Lung (tissue), 12 donors: ENCODE measurements around the gene ADCY5. TPM values are rescaled to one million over a fixed set of nuclear protein-coding genes. Genes with fewer than 3 reads are reported as not detected.

ENCODE experiments used
- ATAC-seq: fragments of 200-7000 bp; cut with Tn5 transposase; one replicate; pipeline ENCODE4 v1.9.1; 2020; ENCODE audit warnings: moderate number of reproducible peaks; ENCODE audit not compliant: insufficient read depth, low FRiP score
- DNase-seq, 3 donors: peaks; one replicate each; pipeline ENCODE4 v3.0.0-alpha.2; 2013 to 2017
- H3K27ac ChIP-seq, 2 donors: one replicate each; pipeline ENCODE4 v1.5.1; 2013; ENCODE audit warnings: mild to moderate bottlenecking in 2 of 2, moderate library complexity in 2 of 2, control low read depth in 1 of 2, inconsistent platforms in 1 of 2, low read depth in 1 of 2, low read length in 1 of 2
- H3K27me3 ChIP-seq, 3 donors: one replicate each; pipeline ENCODE4 v1.5.1; 2013; ENCODE audit warnings: low read length in 2 of 3; ENCODE audit not compliant: control insufficient read depth in 3 of 3, insufficient read depth in 3 of 3
- H3K36me3 ChIP-seq, 4 donors: one replicate each; pipeline ENCODE4 v1.5.1; 2013; ENCODE audit warnings: low read length in 4 of 4, mild to moderate bottlenecking in 1 of 4, moderate library complexity in 1 of 4; ENCODE audit not compliant: control insufficient read depth in 4 of 4, insufficient read depth in 4 of 4
- H3K4me1 ChIP-seq, 5 donors: one replicate each; pipeline ENCODE4 v1.5.1; 2013; ENCODE audit warnings: low read length in 5 of 5, mild to moderate bottlenecking in 2 of 5, moderate library complexity in 1 of 5; ENCODE audit not compliant: control insufficient read depth in 5 of 5, insufficient read depth in 5 of 5
- H3K4me3 ChIP-seq: one replicate; pipeline ENCODE4 v1.5.1; 2013; ENCODE audit warnings: mild to moderate bottlenecking, control low read depth, moderate library complexity
- H3K9ac ChIP-seq, 2 donors: one replicate each; pipeline ENCODE4 v1.5.1; 2013; ENCODE audit warnings: low read length in 2 of 2, control low read depth in 1 of 2; ENCODE audit not compliant: insufficient read depth in 1 of 2
- H3K9me3 ChIP-seq, 4 donors: one replicate each; pipeline ENCODE4 v1.5.1; 2013; ENCODE audit warnings: low read length in 3 of 4, mild to moderate bottlenecking in 1 of 4, moderate library complexity in 1 of 4; ENCODE audit not compliant: control insufficient read depth in 4 of 4, insufficient read depth in 3 of 4
- whole genome bisulfite sequencing, 2 donors: extraction: QIAGEN DNeasy Blood & Tissue Kit; methylation state at CpG; one replicate each; pipeline ENCODE4 v1.1.7; 2013; 5-methylcytosine and 5-hydroxymethylcytosine counted together
- polyA plus RNA-seq, 2 donors: library from polyadenylated mRNA; stranded (reverse); fragments of 200-250 nt; gene quantifications; one replicate each; pipeline ENCODE4 v1.2.1, GENCODE V29; 2013
- total RNA-seq, 2 donors: library from RNA; depleted of rRNA in 1 of 2; stranded (reverse); fragments of >200 nt in 1 of 2; gene quantifications; one replicate each; pipeline ENCODE4 v1.2.1, GENCODE V29; 2014 to 2021
- TF ChIP-seq, protein P1 (sequence below): IDR thresholded peaks from 2 replicates; pipeline ENCODE4 v1.5.1; 2012; ENCODE audit warnings: mild to moderate bottlenecking; ENCODE audit errors: control extremely low read depth, extremely low read depth
- donor health status: control.
- donor health status: control.
- donor health status: Bipolar disorder and iron deficiency.
- donor health status: healthy.
- donor health status: DM: yes; HTN: yes; CAD: no.

Gene ADCY5
- total and polyA plus RNA-seq, 4 donors, result 1.2 to 8.4 (median 2.4) TPM

DNA sequence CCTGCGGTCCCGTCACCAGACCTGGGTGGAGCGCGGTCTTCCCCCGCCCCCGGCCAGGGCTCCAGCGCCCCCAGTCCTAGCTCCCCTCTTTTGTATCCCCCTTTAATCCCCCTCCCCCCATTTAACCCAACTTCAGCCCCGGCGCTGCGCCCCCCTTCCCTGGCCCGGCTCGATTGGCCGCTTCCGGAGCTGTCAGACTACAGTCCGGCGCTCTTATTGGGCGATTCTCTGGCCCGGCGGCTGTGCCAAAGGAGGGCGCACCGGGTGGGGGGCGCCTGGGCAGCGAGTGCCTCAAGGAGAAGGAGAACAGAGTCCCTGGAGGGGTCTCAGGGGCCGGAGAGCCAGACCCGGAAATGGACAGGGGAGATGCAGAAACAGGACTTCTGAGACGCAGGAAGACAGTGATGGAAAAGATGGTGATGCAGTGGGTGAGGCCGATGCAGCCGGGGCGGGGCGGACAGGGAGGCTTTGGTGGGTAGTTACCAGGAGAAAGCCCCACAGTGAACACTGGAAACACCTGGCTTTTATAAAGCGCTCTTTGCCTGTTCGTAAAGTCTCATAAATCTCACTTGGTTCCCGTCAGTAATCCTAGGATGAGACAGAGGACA, 1.2 kb upstream of the ADCY5 start:
- Histone ChIP-seq H3K4me1 (peaks cover 0 to 28% (median 6%) of the 10 kb centered on the region in 5 donors), H3K9ac (no peak overlapping the region), H3K36me3 (no peaks in the 10 kb centered on the region), H3K27me3 (peaks cover 0 to 33% (median 2%) of the 10 kb centered on the region in 3 donors), H3K27ac (peak overlapping the region in 1 of 2 donors; percentile 96), H3K4me3 (peak overlapping the region; percentile 38), H3K9me3 (peaks cover 0 to 4% (median 0%) of the 10 kb centered on the region in 4 donors)
- peak; percentile 74 to 78 (median 76) for DNase-seq
- ATAC-seq, result no peak
- 12 to 13% methylated on average over 31 to 33 of the region's 33 CpGs for WGBS, 2 donors
- TF ChIP-seq, protein P1, sequence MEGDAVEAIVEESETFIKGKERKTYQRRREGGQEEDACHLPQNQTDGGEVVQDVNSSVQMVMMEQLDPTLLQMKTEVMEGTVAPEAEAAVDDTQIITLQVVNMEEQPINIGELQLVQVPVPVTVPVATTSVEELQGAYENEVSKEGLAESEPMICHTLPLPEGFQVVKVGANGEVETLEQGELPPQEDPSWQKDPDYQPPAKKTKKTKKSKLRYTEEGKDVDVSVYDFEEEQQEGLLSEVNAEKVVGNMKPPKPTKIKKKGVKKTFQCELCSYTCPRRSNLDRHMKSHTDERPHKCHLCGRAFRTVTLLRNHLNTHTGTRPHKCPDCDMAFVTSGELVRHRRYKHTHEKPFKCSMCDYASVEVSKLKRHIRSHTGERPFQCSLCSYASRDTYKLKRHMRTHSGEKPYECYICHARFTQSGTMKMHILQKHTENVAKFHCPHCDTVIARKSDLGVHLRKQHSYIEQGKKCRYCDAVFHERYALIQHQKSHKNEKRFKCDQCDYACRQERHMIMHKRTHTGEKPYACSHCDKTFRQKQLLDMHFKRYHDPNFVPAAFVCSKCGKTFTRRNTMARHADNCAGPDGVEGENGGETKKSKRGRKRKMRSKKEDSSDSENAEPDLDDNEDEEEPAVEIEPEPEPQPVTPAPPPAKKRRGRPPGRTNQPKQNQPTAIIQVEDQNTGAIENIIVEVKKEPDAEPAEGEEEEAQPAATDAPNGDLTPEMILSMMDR, result no peak

DNA sequence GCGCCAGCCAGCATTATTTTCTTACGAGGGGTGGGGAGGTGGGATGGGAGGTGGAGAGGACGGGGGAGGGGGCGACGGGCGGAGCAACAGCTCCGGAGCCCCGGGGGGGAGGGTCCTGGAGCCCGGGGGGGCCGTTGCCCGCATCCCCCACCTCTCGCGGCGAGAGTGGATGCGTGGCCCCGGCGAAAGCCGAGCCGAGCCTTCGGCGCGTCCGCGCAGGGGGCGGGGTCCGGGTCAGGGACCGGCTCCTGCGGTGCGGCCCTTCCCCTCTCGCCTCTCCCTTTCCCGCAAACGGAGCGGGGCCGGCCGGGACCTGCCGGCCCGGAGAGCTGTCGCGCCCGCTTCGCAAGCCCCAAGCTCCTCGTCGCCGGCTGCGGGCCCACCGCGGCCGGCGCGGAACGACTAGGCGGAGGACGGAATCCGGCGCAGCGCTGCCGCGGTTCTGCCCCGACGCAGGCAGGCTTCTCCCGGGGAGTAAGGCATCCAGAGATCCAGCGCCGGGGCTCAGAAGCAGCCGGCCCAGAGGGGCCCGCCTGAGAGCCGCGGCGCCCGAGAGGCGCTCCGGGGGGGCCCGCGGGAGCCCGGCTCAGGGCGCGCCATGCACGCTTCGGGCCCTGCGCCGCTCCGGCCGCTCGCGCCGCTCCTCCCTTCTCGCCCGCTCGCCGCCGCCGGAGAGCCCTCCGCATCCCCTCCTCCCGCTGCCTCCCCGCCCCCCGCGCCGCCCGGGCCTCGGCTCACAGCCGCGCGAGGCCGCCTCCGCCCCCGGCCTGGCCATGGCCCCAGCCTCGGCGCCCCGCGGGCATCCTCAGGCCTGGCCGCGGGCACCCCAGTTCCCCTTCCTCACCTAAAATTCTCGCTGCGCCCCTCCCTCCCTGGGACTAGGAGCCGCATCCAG, 459 bp upstream of the ADCY5 start:
- TF ChIP-seq, protein P1, result no peak
- ATAC-seq (peak; percentile 31), DNase-seq (peak; percentile 58 to 66 (median 62))
- H3K27me3 ChIP-seq, result peaks cover 0 to 33% (median 2%) of the 10 kb centered on the region in 3 donors
- H3K9ac ChIP-seq, result no peak overlapping the region
- H3K36me3 ChIP-seq, result no peaks in the 10 kb centered on the region
- peaks cover 0 to 28% (median 6%) of the 10 kb centered on the region in 5 donors for H3K4me1 ChIP-seq
- H3K9me3 ChIP-seq, result peaks cover 0 to 4% (median 0%) of the 10 kb centered on the region in 4 donors
- 1% methylated on average over 47 to 113 of the region's 114 CpGs for WGBS, 2 donors
- peak overlapping the region; percentile 39 for H3K4me3 ChIP-seq
- peak overlapping the region in 1 of 2 donors; percentile 96 for H3K27ac ChIP-seq

DNA sequence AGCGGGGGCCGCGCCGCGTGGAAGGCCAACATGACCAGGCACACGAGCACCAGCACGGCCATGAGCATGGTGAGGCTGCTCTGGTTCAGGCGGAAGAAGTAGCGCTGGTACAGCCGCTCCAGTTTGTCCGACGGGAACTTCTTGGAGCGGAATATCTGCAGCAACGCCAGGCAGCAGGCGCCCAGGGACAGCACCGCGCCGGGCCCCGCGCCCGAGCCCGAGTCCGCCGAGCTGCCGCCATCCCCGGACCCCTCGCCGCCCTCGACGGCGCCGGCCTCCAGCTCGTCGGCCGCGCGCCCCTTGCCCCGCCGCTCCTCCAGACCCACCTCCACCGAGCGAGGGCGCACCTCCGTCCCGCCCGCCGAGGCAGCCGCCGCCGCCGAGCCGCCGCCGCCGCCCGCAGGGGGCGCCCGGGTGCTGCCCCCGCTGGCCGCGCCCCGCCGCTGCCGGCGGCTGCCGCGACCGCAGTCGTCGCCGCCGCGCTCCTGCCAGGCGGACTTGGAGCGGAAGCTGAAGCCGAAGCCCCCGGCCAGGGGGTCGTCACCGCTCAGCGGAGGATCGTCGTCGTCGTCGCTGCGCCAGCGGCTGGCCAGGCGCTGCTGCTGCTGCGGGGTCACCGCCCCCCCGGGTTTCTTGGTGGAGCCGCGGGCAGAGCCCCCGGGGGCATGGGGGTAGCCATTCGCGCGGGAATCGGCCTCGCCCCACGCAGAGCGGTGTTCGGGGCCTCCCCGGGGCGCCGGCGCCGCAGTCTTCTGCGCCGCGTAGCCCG, 957 bp downstream of the ADCY5 start:
- Histone ChIP-seq H3K36me3 (no peaks in the 10 kb centered on the region), H3K9me3 (peaks cover 0 to 4% (median 0%) of the 10 kb centered on the region in 4 donors), H3K27ac (peak overlapping the region in 1 of 2 donors; percentile 96), H3K4me3 (peak overlapping the region; percentile 39), H3K27me3 (peaks cover 0 to 25% (median 2%) of the 10 kb centered on the region in 3 donors), H3K4me1 (peaks cover 0 to 28% (median 6%) of the 10 kb centered on the region in 5 donors), H3K9ac (no peak overlapping the region)
- WGBS, 2 donors, result 15 to 21% methylated on average over 69 to 110 of the region's 110 CpGs
- DNase-seq, result peak; percentile 45 to 54 (median 48)
- TF ChIP-seq, protein P1, result no peak
- ATAC-seq, result no peak
